CD14-positive monocyte (primary cell): ENCODE data around the gene ACKR3. TPM values are rescaled to one million over a fixed set of nuclear protein-coding genes. Genes with fewer than 3 reads are reported as not detected.

Source experiments
- DNase-seq, 3 donors: peaks; one replicate each; pipeline ENCODE4 v3.0.0-alpha.2; 2011 to 2022
- H2AFZ ChIP-seq: 2 replicates; pipeline ENCODE4 v1.6.0; 2012; ENCODE audit warnings: mild to moderate bottlenecking, low read depth, low read length, inconsistent platforms; ENCODE audit not compliant: insufficient read depth, poor library complexity, severe bottlenecking
- H3K27ac ChIP-seq, 2 donors: 1 replicate in 1 of 2; 2 replicates in 1 of 2; pipeline ENCODE4 v1.5.1; 2012 to 2013; ENCODE audit warnings: low read length in 2 of 2, control low read depth in 1 of 2, inconsistent platforms in 1 of 2, low read depth in 1 of 2, mild to moderate bottlenecking in 1 of 2
- H3K27me3 ChIP-seq, 2 donors: one replicate each; pipeline versions ENCODE4 v1.6.0 to v1.6.1; 2011 to 2013; ENCODE audit warnings: low read length in 2 of 2; ENCODE audit not compliant: control insufficient read depth in 2 of 2, insufficient read depth in 2 of 2
- H3K36me3 ChIP-seq, 2 donors: replicated peaks in 1 of 2; 1 replicate in 1 of 2; 2 replicates in 1 of 2; pipeline versions ENCODE4 v1.5.1 to v1.6.1; 2012 to 2013; ENCODE audit warnings: low read length in 2 of 2, control low read depth in 1 of 2, inconsistent platforms in 1 of 2, mild to moderate bottlenecking in 1 of 2; ENCODE audit not compliant: insufficient read depth in 2 of 2, control insufficient read depth in 1 of 2
- H3K4me1 ChIP-seq, 2 donors: 1 replicate in 1 of 2; 2 replicates in 1 of 2; pipeline versions ENCODE4 v1.5.1 to v1.6.1; 2012 to 2013; ENCODE audit warnings: low read length in 2 of 2, control low read depth in 1 of 2, inconsistent platforms in 1 of 2, mild to moderate bottlenecking in 1 of 2, moderate library complexity in 1 of 2; ENCODE audit not compliant: insufficient read depth in 2 of 2, control insufficient read depth in 1 of 2
- H3K4me2 ChIP-seq: replicated peaks from 2 replicates; pipeline ENCODE3; 2012; ENCODE audit warnings: low read length, moderate library complexity, mild to moderate bottlenecking; ENCODE audit not compliant: poor library complexity, severe bottlenecking; ENCODE audit errors: extremely low read depth
- H3K4me3 ChIP-seq, 3 experiments: fragments of 200-600 bp in 1 of 3; sonication (generic) in 1 of 3; replicated peaks in 1 of 3; 1 replicate in 2 of 3; 2 replicates in 1 of 3; pipeline ENCODE4 v1.5.1; 2011 to 2013; ENCODE audit warnings: low read length in 3 of 3, mild to moderate bottlenecking in 3 of 3, control low read depth in 2 of 3, low read depth in 2 of 3, inconsistent platforms in 1 of 3, moderate library complexity in 1 of 3
- H3K79me2 ChIP-seq: 2 replicates; pipeline ENCODE4 v1.6.0; 2012; ENCODE audit warnings: mild to moderate bottlenecking, control low read depth, inconsistent platforms, low read length, moderate library complexity; ENCODE audit not compliant: insufficient read depth
- H3K9ac ChIP-seq: 2 replicates; pipeline ENCODE4 v1.6.0; 2017; ENCODE audit warnings: low read length, mild to moderate bottlenecking; ENCODE audit not compliant: insufficient read depth, poor library complexity, severe bottlenecking
- H3K9me3 ChIP-seq, 2 donors: replicated peaks in 1 of 2; 1 replicate in 1 of 2; 2 replicates in 1 of 2; pipeline versions ENCODE4 v1.5.1 to v1.6.1; 2012 to 2013; ENCODE audit warnings: low read length in 2 of 2, control low read depth in 1 of 2; ENCODE audit not compliant: control insufficient read depth in 1 of 2, insufficient read depth in 1 of 2
- H4K20me1 ChIP-seq: 2 replicates; pipeline ENCODE4 v1.6.0; 2012; ENCODE audit warnings: mild to moderate bottlenecking, low read length, control low read depth, moderate library complexity; ENCODE audit not compliant: insufficient read depth
- H3K27ac Mint-ChIP-seq, 7 donors: one replicate each; pipeline ENCODE4 v1.8.0; 2020; ENCODE audit warnings: mild to moderate bottlenecking in 7 of 7, mixed read lengths in 7 of 7, moderate library complexity in 6 of 7, inconsistent platforms in 2 of 7
- H3K27me3 Mint-ChIP-seq, 3 donors: one replicate each; pipeline ENCODE4 v1.8.0; 2021 to 2022; ENCODE audit warnings: low read depth in 3 of 3, mild to moderate bottlenecking in 3 of 3, mixed read lengths in 3 of 3, moderate library complexity in 3 of 3, inconsistent platforms in 1 of 3
- H3K36me3 Mint-ChIP-seq, 2 donors: one replicate each; pipeline ENCODE4 v1.8.0; 2020; ENCODE audit warnings: mixed read lengths in 2 of 2, inconsistent platforms in 1 of 2, mild to moderate bottlenecking in 1 of 2
- H3K4me1 Mint-ChIP-seq: one replicate; pipeline ENCODE4 v1.8.0; 2020; ENCODE audit warnings: mild to moderate bottlenecking, mixed read lengths
- H3K4me3 Mint-ChIP-seq, 2 donors: one replicate each; pipeline ENCODE4 v1.8.0; 2020; ENCODE audit warnings: mild to moderate bottlenecking in 2 of 2, mixed read lengths in 2 of 2, moderate library complexity in 1 of 2
- H3K9me3 Mint-ChIP-seq, 7 donors: one replicate each; pipeline ENCODE4 v1.8.0; 2020 to 2022; ENCODE audit warnings: mixed read lengths in 7 of 7, mild to moderate bottlenecking in 6 of 7, moderate library complexity in 6 of 7, inconsistent platforms in 2 of 7
- CTCF ChIP-seq: fragments of 200-600 bp; IDR thresholded peaks from one replicate; pipeline ENCODE4 v1.8.0; 2022; ENCODE audit warnings: antibody characterized with exemption, mild to moderate bottlenecking
- WGBS: methylation state at CpG from one replicate; pipeline ENCODE4 v1.1.5; 2013; ENCODE audit warnings: missing lambda C conversion rate; ENCODE audit not compliant: insufficient coverage; 5-methylcytosine and 5-hydroxymethylcytosine counted together
- intact Hi-C, 2 donors: fragments of 100-400 bp; cut with micrococcal nuclease; formaldehyde crosslinking; loops; one replicate each; pipeline versions ENCODE4 v1.15.0 to v1.15.1; 2023
- polyA plus RNA-seq, 3 donors: library from polyadenylated mRNA; depleted of rRNA in 1 of 3; unstranded in 2 of 3; stranded (reverse) in 1 of 3; fragments of 300-500 nt in 2 of 3; fragments of >200 nt in 1 of 3; fragmentation: Illumina TruSeq in 2 of 3; gene quantifications; 1 replicate in 2 of 3; 2 replicates in 1 of 3; pipeline ENCODE4 v1.2.3, GENCODE V29; 2012 to 2021

Gene ACKR3
- polyA plus RNA-seq, 3 donors, result 0.41 to 13.3 (median 0.79) TPM

DNA sequence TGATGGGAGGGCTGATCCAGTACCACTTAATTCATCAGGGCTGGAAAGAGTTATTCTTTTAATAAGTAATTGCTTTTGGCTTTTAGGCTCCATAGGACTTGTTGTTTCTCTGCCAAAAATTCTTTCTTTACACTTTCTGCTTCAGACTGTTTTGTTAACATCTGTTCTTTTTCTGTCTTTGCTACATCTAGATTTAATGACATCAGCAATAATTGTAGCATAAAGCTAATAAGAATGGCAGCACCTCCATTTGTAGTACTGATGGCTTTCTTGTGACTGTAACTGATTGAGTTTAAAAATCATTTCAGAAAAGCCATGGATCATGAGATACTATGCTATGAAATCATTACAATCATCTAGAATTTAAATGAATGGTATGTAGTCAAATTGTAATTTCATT is 46.4 kb upstream of the ACKR3 start:
- DNase-seq, result no peak
- Histone ChIP-seq H3K4me1 (no peaks in the 10 kb centered on the region), H3K27me3 (no peaks in the 10 kb centered on the region), H2AFZ (no peak overlapping the region), H3K9me3 (no peaks in the 10 kb centered on the region), H3K36me3 (no peaks in the 10 kb centered on the region), H4K20me1 (no peaks in the 10 kb centered on the region), H3K9ac (no peak overlapping the region), H3K79me2 (no peaks in the 10 kb centered on the region), H3K27ac (no peak overlapping the region), H3K4me3 (no peak overlapping the region), H3K4me2 (no peak overlapping the region)
- H3K27me3 Mint-ChIP-seq, result peaks cover 0 to 3% (median 3%) of the 10 kb centered on the region in 3 donors
- H3K4me1 Mint-ChIP-seq, result peaks cover 10% of the 10 kb centered on the region
- H3K9me3 Mint-ChIP-seq, result peaks cover 0 to 3% (median 0%) of the 10 kb centered on the region in 7 donors
- H3K4me3 Mint-ChIP-seq, result no peak overlapping the region
- no peak for TF ChIP-seq CTCF
- H3K27ac Mint-ChIP-seq, result no peak overlapping the region
- intact Hi-C loops, result no loop called here
- H3K36me3 Mint-ChIP-seq, result no peaks in the 10 kb centered on the region

DNA sequence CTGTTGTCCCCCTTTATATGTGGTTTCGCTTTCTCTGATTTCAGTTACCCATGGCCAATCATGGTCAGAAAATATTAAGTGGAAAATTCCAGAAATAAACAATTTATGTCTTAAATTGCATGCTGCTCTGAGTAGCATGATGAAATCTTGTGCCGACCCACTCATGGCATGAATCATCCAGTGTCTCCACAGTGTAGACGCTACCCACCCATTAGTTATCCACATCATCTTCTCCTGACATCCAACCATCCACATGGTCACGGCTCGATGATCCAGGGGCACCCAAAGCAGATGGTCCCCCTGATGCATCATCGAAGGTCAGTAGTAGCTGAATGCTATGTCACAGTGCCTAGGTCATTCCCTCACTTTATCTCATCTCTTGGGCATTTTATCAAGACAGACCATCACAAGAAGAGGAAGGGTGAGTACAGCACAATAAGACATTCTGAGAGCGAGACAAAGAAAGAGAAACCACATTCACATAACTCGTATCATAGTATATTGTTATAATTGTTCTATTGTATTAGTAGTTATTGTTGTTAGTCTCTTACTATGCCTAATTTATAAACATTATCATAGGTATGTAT is 44.1 kb upstream of the ACKR3 start:
- H3K4me3 ChIP-seq, result no peak overlapping the region

More for the DNA sequence above, 44.1 kb upstream of the ACKR3 start:
- H3K27ac Mint-ChIP-seq, result peak overlapping the region in 1 of 7 donors; percentile 26
- no peaks in the 10 kb centered on the region for H3K36me3 Mint-ChIP-seq
- Histone ChIP-seq H3K4me2 (no peak overlapping the region), H3K4me1 (no peaks in the 10 kb centered on the region), H2AFZ (no peak overlapping the region), H3K36me3 (no peaks in the 10 kb centered on the region), H3K27me3 (no peaks in the 10 kb centered on the region), H3K27ac (no peak overlapping the region), H4K20me1 (no peaks in the 10 kb centered on the region), H3K9me3 (no peaks in the 10 kb centered on the region), H3K9ac (no peak overlapping the region), H3K79me2 (no peaks in the 10 kb centered on the region)
- intact Hi-C loops, result no loop called here
- no peak for DNase-seq
- TF ChIP-seq CTCF, result no peak
- peaks cover 10% of the 10 kb centered on the region for H3K4me1 Mint-ChIP-seq
- peaks cover 0 to 3% (median 0%) of the 10 kb centered on the region in 7 donors for H3K9me3 Mint-ChIP-seq
- no peak overlapping the region for H3K4me3 Mint-ChIP-seq
- 71% methylated on average over 2 of the region's 8 CpGs for whole genome bisulfite sequencing
- H3K27me3 Mint-ChIP-seq, result peaks cover 0 to 3% (median 3%) of the 10 kb centered on the region in 3 donors
